HG02885 (cell line): ENCODE data around the gene GRID1.
"Not testable (repeated sequence)": the region's sequence is repeated elsewhere in the genome, so short reads cannot be mapped to it uniquely, and the experiment has no call there.

ENCODE experiments used
- ATAC-seq: cut with Tn5 transposase; IDR thresholded peaks from one replicate; pipeline ENCODE4 v1.9.1; 2021; ENCODE audit warnings: mild to moderate bottlenecking; ENCODE audit not compliant: unreplicated experiment, poor library complexity

The GRID1 gene

DNA sequence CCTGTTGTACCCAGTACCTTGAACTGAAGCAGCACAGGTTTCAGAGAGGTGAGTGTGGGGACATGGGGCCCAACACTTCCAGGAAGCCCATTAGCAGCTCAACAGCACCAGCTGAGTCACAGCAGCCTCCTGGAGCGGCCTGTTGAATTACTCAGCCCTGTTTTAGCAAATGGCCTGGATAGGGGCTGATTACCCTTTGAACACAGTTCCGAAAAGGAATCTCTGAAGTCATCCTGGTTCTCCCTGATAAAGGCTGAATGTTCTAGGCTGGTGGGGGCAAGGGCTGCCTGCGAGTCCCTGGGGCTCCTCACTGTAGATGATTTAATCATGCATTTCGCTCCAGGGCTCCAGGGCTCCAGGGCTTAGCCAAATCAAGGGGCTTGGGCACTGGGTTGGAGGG is 287.5 kb downstream of the GRID1 start:
- no peak for ATAC-seq

- ATAC-seq: no peak
Observed at GRCh38 chr10:86078639-86079035, 288.0 kb downstream of the GRID1 start.

- ATAC-seq: no peak
Observed at GRCh38 chr10:86077871-86078638, 288.5 kb downstream of the GRID1 start.

DNA sequence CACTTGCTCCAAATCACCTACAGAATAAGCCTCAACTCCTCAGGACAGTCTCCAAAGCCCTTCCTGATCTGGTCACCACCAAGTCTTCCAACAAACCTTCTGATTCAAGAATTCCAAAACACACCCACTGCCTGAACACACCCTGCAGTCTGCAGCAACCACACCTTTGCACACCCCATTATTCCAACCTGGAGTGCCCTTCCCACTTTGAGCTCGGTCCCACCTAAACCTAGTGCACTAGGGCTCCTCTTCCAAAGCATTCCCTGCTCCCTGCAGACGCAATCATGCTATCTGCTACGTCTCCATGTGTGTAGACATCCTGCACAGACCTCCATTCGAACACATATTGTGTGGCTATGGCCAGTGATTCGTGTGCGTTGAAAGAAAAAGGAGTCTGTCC is 289.3 kb downstream of the GRID1 start:
- ATAC-seq: no peak

- not testable (repeated sequence) for ATAC-seq
Observed at GRCh38 chr10:86076497-86076896, 290.1 kb downstream of the GRID1 start.

DNA sequence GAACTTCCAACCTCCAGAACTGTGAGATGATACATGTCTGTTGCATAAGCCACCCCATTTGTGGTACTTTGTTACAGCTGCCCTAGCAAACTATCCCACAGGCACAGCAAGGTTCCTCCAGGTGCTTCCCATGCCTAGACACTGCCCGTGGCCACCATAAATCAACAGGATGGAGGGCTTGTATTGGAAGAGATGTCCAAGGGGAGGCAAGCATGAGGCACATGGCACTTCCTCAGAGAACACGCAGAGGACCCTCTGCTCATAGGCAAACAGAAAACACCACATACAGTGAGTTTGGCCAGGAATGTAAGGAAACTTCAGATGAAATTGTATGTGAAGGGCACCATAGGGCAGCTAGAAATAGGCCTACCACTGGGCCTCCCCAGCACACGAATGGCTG is 291.1 kb downstream of the GRID1 start:
- no peak for ATAC-seq

DNA sequence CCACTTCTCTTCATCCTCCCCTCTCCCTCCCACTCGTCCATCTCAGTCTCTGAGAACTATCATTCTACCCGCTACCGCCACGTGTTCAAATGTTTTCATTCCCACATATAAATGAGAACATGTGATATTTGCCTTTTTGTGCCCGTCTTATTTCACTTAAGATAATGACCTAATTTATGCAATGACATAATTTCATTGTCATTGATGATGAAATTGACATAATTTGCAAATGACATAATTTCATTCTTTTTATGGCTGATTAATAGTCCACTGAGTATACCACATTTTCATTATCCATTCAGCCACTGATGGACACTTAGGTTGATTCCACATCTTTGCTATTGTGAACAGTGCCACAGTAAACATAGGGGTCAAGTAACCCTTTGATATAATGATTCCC is 292.3 kb downstream of the GRID1 start:
- no peak for ATAC-seq

GRCh38 chr10:86073199-86073977 is 293.2 kb downstream of the GRID1 start:
- no peak for ATAC-seq

GRCh38 chr10:86072413-86072812 is 294.2 kb downstream of the GRID1 start:
- no peak for ATAC-seq

DNA sequence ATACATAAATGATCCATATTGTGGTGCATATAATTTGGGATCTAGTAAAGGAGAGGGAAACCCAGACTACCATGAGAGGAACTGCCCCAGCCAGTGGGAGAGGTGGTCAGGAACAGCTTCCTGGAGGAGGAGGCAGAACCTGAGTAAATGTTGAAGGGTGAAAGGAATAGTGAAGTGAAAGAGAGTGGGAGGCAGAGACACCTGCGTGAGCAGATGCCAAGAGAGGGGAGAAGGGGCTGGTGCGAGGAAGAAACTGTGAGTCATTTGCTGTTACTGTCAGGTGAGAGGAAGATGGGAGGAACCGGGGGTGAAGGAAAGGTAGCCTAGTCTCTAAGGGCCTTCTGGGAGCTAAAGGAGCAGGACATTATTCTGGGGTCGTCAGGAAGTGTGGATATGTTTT is 294.8 kb downstream of the GRID1 start:
- peak; percentile 54 for ATAC-seq

DNA sequence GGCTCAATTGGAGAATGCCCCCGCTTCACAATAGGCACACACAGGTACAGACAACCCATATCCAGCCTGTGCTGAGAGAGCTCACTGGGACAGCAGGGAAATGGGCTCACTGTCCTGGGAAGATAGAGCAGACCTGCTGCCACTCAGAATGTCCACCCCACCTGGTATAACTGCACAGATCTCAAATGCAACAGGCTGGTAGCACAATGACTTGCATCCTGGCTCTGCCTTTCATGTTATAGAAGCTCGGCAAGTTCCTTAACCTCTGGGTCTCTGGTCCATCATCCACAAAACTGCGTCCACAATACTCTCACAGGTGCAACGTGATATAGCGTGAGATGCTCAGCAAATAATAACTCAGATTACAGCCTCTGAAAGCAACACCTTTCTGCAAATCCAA is 295.4 kb downstream of the GRID1 start:
- ATAC-seq: no peak

GRCh38 chr10:86070278-86070677 is 296.3 kb downstream of the GRID1 start:
- ATAC-seq: no peak

- ATAC-seq: no peak
Observed at GRCh38 chr10:86068231-86069054, 298.2 kb downstream of the GRID1 start.

DNA sequence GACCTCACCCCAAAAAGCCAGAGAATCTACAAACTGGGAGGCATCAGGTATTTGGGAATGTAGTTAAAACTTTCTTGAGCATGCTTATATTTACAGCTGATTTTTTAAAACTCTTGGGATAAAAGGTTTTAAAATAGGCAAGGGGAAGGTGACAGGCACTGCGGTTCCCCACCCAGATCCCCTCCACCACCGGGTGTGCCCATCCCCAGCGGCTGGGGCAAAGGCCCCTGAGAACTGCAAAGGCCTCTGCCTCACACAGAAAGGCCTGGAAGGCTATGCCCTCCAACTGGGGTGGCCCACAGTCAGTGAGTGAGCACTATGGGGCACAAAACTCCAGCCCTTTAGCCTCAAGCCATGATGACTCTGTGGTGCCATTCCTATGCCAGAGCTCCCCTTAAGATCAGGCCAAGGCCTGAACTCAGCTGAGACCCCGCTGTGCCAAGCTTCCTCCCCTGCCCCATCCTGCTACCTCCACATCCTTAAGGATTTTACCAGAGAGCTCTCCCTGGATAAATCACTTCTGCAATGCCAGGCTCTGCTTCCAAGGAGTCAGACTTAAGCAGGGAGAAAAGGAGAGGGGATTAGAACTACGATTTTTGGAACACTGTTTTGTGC is 299.1 kb downstream of the GRID1 start:
- ATAC-seq: no peak

DNA sequence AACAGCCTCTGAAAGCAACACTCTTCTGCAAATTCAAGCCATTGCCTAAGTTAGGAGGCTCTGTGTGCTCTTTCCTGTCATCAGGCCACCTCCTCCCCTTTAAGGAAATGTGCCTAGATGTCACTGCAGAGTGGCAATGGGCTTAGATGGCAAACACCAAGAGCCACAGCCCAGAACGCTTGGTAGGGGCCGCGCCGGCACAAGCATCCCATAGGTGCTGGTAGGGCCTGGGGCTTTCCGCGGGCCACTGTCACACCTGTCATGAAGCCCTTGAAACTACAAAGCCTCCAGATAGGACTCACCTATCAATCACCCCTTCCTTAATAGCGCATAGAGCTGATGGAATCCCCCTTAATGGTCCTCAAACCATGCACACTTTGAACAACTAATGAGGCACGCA is 299.9 kb downstream of the GRID1 start:
- no peak for ATAC-seq

GRCh38 chr10:86065711-86066251 is 300.8 kb downstream of the GRID1 start:
- ATAC-seq: no peak

GRCh38 chr10:86064931-86065662 is 301.5 kb downstream of the GRID1 start:
- ATAC-seq: no peak

- no peak for ATAC-seq
Observed at GRCh38 chr10:86064219-86064618, 302.4 kb downstream of the GRID1 start.

DNA sequence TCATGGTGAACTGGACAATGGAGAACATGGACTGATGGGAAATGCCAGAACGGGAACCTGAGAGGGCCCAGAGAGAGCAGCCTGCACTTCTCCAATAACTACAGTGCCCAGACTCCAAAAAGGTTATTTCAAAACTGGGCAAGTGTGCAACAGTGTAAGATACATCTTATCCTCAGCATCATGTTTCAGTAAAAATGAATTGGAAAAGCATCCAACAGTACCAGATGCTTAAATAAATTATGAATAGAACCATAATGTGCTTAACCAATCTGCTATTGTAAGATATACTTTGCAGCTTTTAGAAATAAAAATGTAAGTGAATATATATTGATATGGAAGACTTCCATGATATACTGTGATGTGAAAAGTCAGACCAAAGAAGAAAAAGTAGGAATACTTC is 303.3 kb downstream of the GRID1 start:
- no peak for ATAC-seq
